Sciatic nerve (tissue), 2 donors: ENCODE measurements around the gene COL25A1. TPM values are rescaled to one million over a fixed set of nuclear protein-coding genes. Genes with fewer than 3 reads are reported as not detected.
"Not testable (repeated sequence)": the region's sequence is repeated elsewhere in the genome, so short reads cannot be mapped to it uniquely, and the experiment has no call there.

Experiments used
- ATAC-seq: fragments of 200-7000 bp; cut with Tn5 transposase; one replicate; pipeline ENCODE4 v1.9.1; 2020; ENCODE audit warnings: mild to moderate bottlenecking, moderate library complexity
- DNase-seq: peaks from one replicate; pipeline ENCODE4 v3.0.0-alpha.2; 2020; ENCODE audit warnings: low spot score
- intact Hi-C: fragments of 100-400 bp; cut with DNase I; formaldehyde crosslinking; loops from one replicate; pipeline ENCODE4 v1.14.2; 2022
- total RNA-seq: library from RNA; stranded (reverse); fragmentation: NEBNext Ultra II Directional; extraction: Animal tissue kit (Norgen Biotek cat#: 25700); gene quantifications from one replicate; pipeline ENCODE4 v1.2.1, GENCODE V29; 2021
- donor health status: DM: no; HTN: no; CAD: no.
- donor health status: DM: no; HTN: no; CAD: no.

Gene COL25A1
- total RNA-seq, 1 donor from 2014 or later = 6.2 TPM

GRCh38 chr4:109041463-109042360, 260.7 kb downstream of the COL25A1 start:
- no peak for ATAC-seq
- no peak for DNase-seq

GRCh38 chr4:109040441-109040840, 262.0 kb downstream of the COL25A1 start:
- intact Hi-C loops = no loop called here
- DNase-seq (no peak), ATAC-seq (no peak)

More at GRCh38 chr4:109041463-109042360, 260.7 kb downstream of the COL25A1 start:
- intact Hi-C loops = no loop called here

- ATAC-seq = no peak
- DNase-seq = no peak
- intact Hi-C loops = no loop called here
These were observed 265.4 kb downstream of the COL25A1 start for GRCh38 chr4:109037026-109037425.

- intact Hi-C loops = no loop called here
- DNase-seq = no peak
- ATAC-seq = no peak
These were observed 268.5 kb downstream of the COL25A1 start for GRCh38 chr4:109033993-109034392.

GRCh38 chr4:109032671-109033070, 269.8 kb downstream of the COL25A1 start:
- intact Hi-C loops = no loop called here
- no peak for ATAC-seq
- no peak for DNase-seq

GRCh38 chr4:109029987-109030386, 272.5 kb downstream of the COL25A1 start:
- no peak for DNase-seq
- no peak for ATAC-seq
- intact Hi-C loops = no loop called here

- intact Hi-C loops = no loop called here
- DNase-seq (no peak), ATAC-seq (no peak)
These were observed 275.4 kb downstream of the COL25A1 start for GRCh38 chr4:109027016-109027500.

GRCh38 chr4:109026588-109026987, 275.9 kb downstream of the COL25A1 start:
- ATAC-seq (no peak), DNase-seq (no peak)
- intact Hi-C loops = no loop called here

- DNase-seq (no peak), ATAC-seq (no peak)
- intact Hi-C loops = no loop called here
These were observed 276.9 kb downstream of the COL25A1 start for GRCh38 chr4:109025471-109026076.

GRCh38 chr4:109022961-109023360, 279.5 kb downstream of the COL25A1 start:
- ATAC-seq = no peak
- intact Hi-C loops = no loop called here
- no peak for DNase-seq

- ATAC-seq, intact Hi-C loops, DNase-seq: not testable (repeated sequence)
These were observed 280.8 kb downstream of the COL25A1 start for GRCh38 chr4:109021630-109022029.

- ATAC-seq (no peak), DNase-seq (no peak)
- intact Hi-C loops = no loop called here
These were observed 281.6 kb downstream of the COL25A1 start for GRCh38 chr4:109020861-109021260.

GRCh38 chr4:109016200-109016599, 286.3 kb downstream of the COL25A1 start:
- no peak for ATAC-seq
- intact Hi-C loops = no loop called here
- DNase-seq = no peak

GRCh38 chr4:109015413-109015810, 287.0 kb downstream of the COL25A1 start:
- DNase-seq (no peak), ATAC-seq (no peak)
- intact Hi-C loops = no loop called here

GRCh38 chr4:109014593-109015412, 287.7 kb downstream of the COL25A1 start:
- no peak for DNase-seq
- intact Hi-C loops = no loop called here
- ATAC-seq = no peak

- DNase-seq (no peak), ATAC-seq (no peak)
- intact Hi-C loops = no loop called here
These were observed 290.1 kb downstream of the COL25A1 start for GRCh38 chr4:109012286-109012880.

- intact Hi-C loops = no loop called here
- DNase-seq (no peak), ATAC-seq (peak; percentile 81)
These were observed 291.0 kb downstream of the COL25A1 start for GRCh38 chr4:109011241-109012026.

- intact Hi-C loops = no loop called here
- ATAC-seq (no peak), DNase-seq (no peak)
These were observed 291.9 kb downstream of the COL25A1 start for GRCh38 chr4:109010521-109010920.
